KMS-11 (cell line): ENCODE data around the gene TLL2.

Experiments
- H2AFZ ChIP-seq: fragments of 200-600 bp; sonication (generic); 2 replicates; pipeline ENCODE4 v1.6.1; 2016; ENCODE audit warnings: antibody characterized with exemption, mixed run types, low read depth
- H3K27ac ChIP-seq: fragments of 200-600 bp; sonication (generic); 2 replicates; pipeline ENCODE4 v1.6.1; 2016; ENCODE audit warnings: mild to moderate bottlenecking, mixed run types
- H3K27me3 ChIP-seq: fragments of 200-600 bp; sonication (generic); 2 replicates; pipeline ENCODE4 v1.6.1; 2017; ENCODE audit warnings: mild to moderate bottlenecking, low read depth, mixed run types, moderate library complexity; ENCODE audit not compliant: insufficient read depth
- H3K36me3 ChIP-seq: fragments of 200-600 bp; sonication (generic); 2 replicates; pipeline ENCODE4 v1.6.1; 2017; ENCODE audit warnings: mild to moderate bottlenecking, mixed run types; ENCODE audit not compliant: insufficient read depth
- H3K4me1 ChIP-seq: fragments of 200-600 bp; sonication (generic); 2 replicates; pipeline ENCODE4 v1.6.1; 2016; ENCODE audit warnings: mild to moderate bottlenecking, low read depth, mixed run types; ENCODE audit not compliant: poor library complexity, severe bottlenecking
- H3K4me2 ChIP-seq: fragments of 200-600 bp; sonication (generic); 2 replicates; pipeline ENCODE4 v1.7.0; 2016; ENCODE audit warnings: mild to moderate bottlenecking, mixed run types
- H3K4me3 ChIP-seq: fragments of 200-600 bp; sonication (generic); IDR thresholded peaks from 2 replicates; pipeline ENCODE4 v1.6.1; 2017; ENCODE audit warnings: low read depth, low read length, mixed read lengths; ENCODE audit not compliant: insufficient read depth
- H3K79me2 ChIP-seq: fragments of 200-600 bp; sonication (generic); 2 replicates; pipeline ENCODE4 v1.6.1; 2016; ENCODE audit warnings: low read depth, mixed run types; ENCODE audit not compliant: insufficient read depth
- H3K9ac ChIP-seq: fragments of 200-600 bp; sonication (generic); 2 replicates; pipeline ENCODE4 v1.6.1; 2016; ENCODE audit warnings: mild to moderate bottlenecking, mixed run types
- H4K20me1 ChIP-seq: fragments of 200-600 bp; sonication (generic); 2 replicates; pipeline ENCODE4 v1.6.1; 2016; ENCODE audit warnings: mild to moderate bottlenecking, mixed run types; ENCODE audit not compliant: insufficient read depth
- CTCF ChIP-seq: fragments of 200-600 bp; sonication (generic); conservative IDR thresholded peaks from 2 replicates; pipeline ENCODE4 v1.6.1; 2017; ENCODE audit warnings: low read depth, mild to moderate bottlenecking, antibody characterized with exemption, low read length, moderate library complexity, mixed read lengths

The TLL2 gene

GRCh38 chr10:96512524-96513304, 1.0 kb downstream of the TLL2 start:
- H4K20me1 ChIP-seq, result no peaks in the 10 kb centered on the region
- peaks cover 9% of the 10 kb centered on the region for H3K4me1 ChIP-seq
- peak overlapping the region; percentile 74 for H3K4me2 ChIP-seq
- no peak for TF ChIP-seq CTCF
- H3K9ac ChIP-seq, result peak overlapping the region; percentile 40; the same call in 1 of the 2 replicates
- H3K27me3 ChIP-seq, result no peaks in the 10 kb centered on the region
- no peaks in the 10 kb centered on the region for H3K79me2 ChIP-seq
- no peak overlapping the region for H3K4me3 ChIP-seq
- H3K27ac ChIP-seq, result no peak overlapping the region
- H3K36me3 ChIP-seq, result no peaks in the 10 kb centered on the region
- H2AFZ ChIP-seq, result peak overlapping the region; percentile 56

- H2AFZ ChIP-seq, result no peak overlapping the region
- H3K36me3 ChIP-seq, result no peaks in the 10 kb centered on the region
- no peak overlapping the region for H3K4me2 ChIP-seq
- peak; percentile 71 for TF ChIP-seq CTCF
- H3K4me3 ChIP-seq, result no peak overlapping the region
- no peaks in the 10 kb centered on the region for H3K79me2 ChIP-seq
- peaks cover 9% of the 10 kb centered on the region for H3K4me1 ChIP-seq
- no peaks in the 10 kb centered on the region for H3K27me3 ChIP-seq
- no peaks in the 10 kb centered on the region for H4K20me1 ChIP-seq
- no peak overlapping the region for H3K27ac ChIP-seq
- H3K9ac ChIP-seq, result no peak overlapping the region
Observed at GRCh38 chr10:96511044-96511945, 2.4 kb downstream of the TLL2 start.

- no peak overlapping the region for H3K27ac ChIP-seq
- H2AFZ ChIP-seq, result no peak overlapping the region
- H4K20me1 ChIP-seq, result no peaks in the 10 kb centered on the region
- no peaks in the 10 kb centered on the region for H3K36me3 ChIP-seq
- H3K4me2 ChIP-seq, result no peak overlapping the region
- H3K4me1 ChIP-seq, result no peaks in the 10 kb centered on the region
- no peak overlapping the region for H3K4me3 ChIP-seq
- no peak overlapping the region for H3K9ac ChIP-seq
- no peaks in the 10 kb centered on the region for H3K27me3 ChIP-seq
- no peaks in the 10 kb centered on the region for H3K79me2 ChIP-seq
- no peak for TF ChIP-seq CTCF
Observed at GRCh38 chr10:96509017-96509641, 4.6 kb downstream of the TLL2 start.

- Histone ChIP-seq H3K27me3 (no peaks in the 10 kb centered on the region), H3K4me2 (no peak overlapping the region), H3K4me1 (no peaks in the 10 kb centered on the region), H4K20me1 (no peaks in the 10 kb centered on the region), H3K9ac (no peak overlapping the region), H3K36me3 (no peaks in the 10 kb centered on the region), H3K79me2 (no peaks in the 10 kb centered on the region), H2AFZ (no peak overlapping the region), H3K27ac (no peak overlapping the region), H3K4me3 (no peak overlapping the region)
- TF ChIP-seq CTCF, result no peak
Observed at GRCh38 chr10:96507044-96507443, 6.7 kb downstream of the TLL2 start.
